BE2C (cell line): ENCODE data around the gene ABR.

Source experiments
- DNase-seq: peaks from one replicate; pipeline ENCODE4 v3.0.0-alpha.2; 2020
- H3K27me3 ChIP-seq: fragments of 250-450 bp; sonication (Bioruptor Pico); 2 replicates; pipeline ENCODE4 v1.5.1; 2020; ENCODE audit warnings: mild to moderate bottlenecking
- H3K36me3 ChIP-seq: fragments of 250-450 bp; sonication (Bioruptor Pico); 2 replicates; pipeline ENCODE4 v1.5.1; 2020; ENCODE audit warnings: mild to moderate bottlenecking
- H3K4me1 ChIP-seq: fragments of 250-450 bp; sonication (Bioruptor Pico); 2 replicates; pipeline ENCODE4 v1.5.1; 2020
- H3K4me3 ChIP-seq: 2 replicates; pipeline ENCODE4 v1.5.1; 2011; ENCODE audit warnings: low read depth, low read length
- H3K9me3 ChIP-seq: fragments of 250-450 bp; sonication (Bioruptor Pico); 2 replicates; pipeline ENCODE4 v1.5.1; 2020
- CTCF ChIP-seq: IDR thresholded peaks from 2 replicates; pipeline ENCODE4 v1.5.1; 2012; ENCODE audit warnings: mild to moderate bottlenecking, low read depth, low read length

ABR gene

GRCh38 chr17:1087381-1088241, 92.2 kb downstream of the ABR start:
- Histone ChIP-seq H3K27me3 (no peaks in the 10 kb centered on the region), H3K9me3 (no peaks in the 10 kb centered on the region), H3K4me1 (no peaks in the 10 kb centered on the region; the same call in 1 of the 2 replicates), H3K36me3 (no peaks in the 10 kb centered on the region), H3K4me3 (peak overlapping the region; percentile 32)
- TF ChIP-seq CTCF = no peak
- DNase-seq = peak; percentile 77

GRCh38 chr17:1083451-1084187, 96.2 kb downstream of the ABR start:
- Histone ChIP-seq H3K4me3 (no peak overlapping the region), H3K27me3 (no peaks in the 10 kb centered on the region), H3K4me1 (peaks cover 4% of the 10 kb centered on the region), H3K36me3 (no peaks in the 10 kb centered on the region), H3K9me3 (no peaks in the 10 kb centered on the region)
- no peak for DNase-seq
- no peak for TF ChIP-seq CTCF

- no peak for TF ChIP-seq CTCF
These were observed 97.2 kb downstream of the ABR start for GRCh38 chr17:1082579-1082978.

GRCh38 chr17:1078831-1079561, 100.8 kb downstream of the ABR start:
- no peak for TF ChIP-seq CTCF
- no peaks in the 10 kb centered on the region for H3K9me3 ChIP-seq
- no peaks in the 10 kb centered on the region for H3K27me3 ChIP-seq
- H3K4me1 ChIP-seq = peaks cover 4% of the 10 kb centered on the region
- DNase-seq = peak; percentile 66
- no peaks in the 10 kb centered on the region for H3K36me3 ChIP-seq
- peak overlapping the region; percentile 63 for H3K4me3 ChIP-seq

More at GRCh38 chr17:1082579-1082978, 97.2 kb downstream of the ABR start:
- Histone ChIP-seq H3K27me3 (no peaks in the 10 kb centered on the region), H3K4me3 (no peak overlapping the region), H3K9me3 (no peaks in the 10 kb centered on the region), H3K4me1 (peaks cover 4% of the 10 kb centered on the region), H3K36me3 (no peaks in the 10 kb centered on the region)
- no peak for DNase-seq

- no peaks in the 10 kb centered on the region for H3K9me3 ChIP-seq
- peak overlapping the region; percentile 63 for H3K4me3 ChIP-seq
- peaks cover 4% of the 10 kb centered on the region for H3K4me1 ChIP-seq
- no peak for TF ChIP-seq CTCF
- no peak for DNase-seq
- no peaks in the 10 kb centered on the region for H3K36me3 ChIP-seq
- H3K27me3 ChIP-seq = no peaks in the 10 kb centered on the region
These were observed 101.6 kb downstream of the ABR start for GRCh38 chr17:1077986-1078711.
